ENCODE data around the gene ZNF630. TPM values are rescaled to one million over a fixed set of nuclear protein-coding genes. Genes with fewer than 3 reads are reported as not detected.

Gene ZNF630
- total RNA-seq, 1 donor = 3.0 TPM

Other genes with a start within 250 kb of the ZNF630 start
- gene ZNF81, start 234.7 kb downstream of the ZNF630 start, total RNA-seq = 6.8 and 9.1 TPM in 2 replicates
- 3.2 and 4.3 TPM in 2 replicates for gene ZNF182, start 67.7 kb downstream of the ZNF630 start, total RNA-seq
- gene SPACA5, start 64.7 kb downstream of the ZNF630 start, total RNA-seq = not detected in 2 replicates
- gene SPACA5B, start 59.0 kb upstream of the ZNF630 start, total RNA-seq = not detected in 2 replicates
- not detected in 2 replicates for gene SSX5, start 125.2 kb upstream of the ZNF630 start, total RNA-seq
- not detected in 2 replicates for gene SSX1, start 183.8 kb upstream of the ZNF630 start, total RNA-seq

Data from fibroblast of villous mesenchyme (primary cell).